CD4-positive, alpha-beta T cell treated with Interferon gamma for 1 hour (primary cell): Measurements from ENCODE around the gene ZNF584.

Experiments used
- DNase-seq: peaks from one replicate; pipeline ENCODE4 v3.0.0-alpha.2; 2020

ZNF584 gene

DNA sequence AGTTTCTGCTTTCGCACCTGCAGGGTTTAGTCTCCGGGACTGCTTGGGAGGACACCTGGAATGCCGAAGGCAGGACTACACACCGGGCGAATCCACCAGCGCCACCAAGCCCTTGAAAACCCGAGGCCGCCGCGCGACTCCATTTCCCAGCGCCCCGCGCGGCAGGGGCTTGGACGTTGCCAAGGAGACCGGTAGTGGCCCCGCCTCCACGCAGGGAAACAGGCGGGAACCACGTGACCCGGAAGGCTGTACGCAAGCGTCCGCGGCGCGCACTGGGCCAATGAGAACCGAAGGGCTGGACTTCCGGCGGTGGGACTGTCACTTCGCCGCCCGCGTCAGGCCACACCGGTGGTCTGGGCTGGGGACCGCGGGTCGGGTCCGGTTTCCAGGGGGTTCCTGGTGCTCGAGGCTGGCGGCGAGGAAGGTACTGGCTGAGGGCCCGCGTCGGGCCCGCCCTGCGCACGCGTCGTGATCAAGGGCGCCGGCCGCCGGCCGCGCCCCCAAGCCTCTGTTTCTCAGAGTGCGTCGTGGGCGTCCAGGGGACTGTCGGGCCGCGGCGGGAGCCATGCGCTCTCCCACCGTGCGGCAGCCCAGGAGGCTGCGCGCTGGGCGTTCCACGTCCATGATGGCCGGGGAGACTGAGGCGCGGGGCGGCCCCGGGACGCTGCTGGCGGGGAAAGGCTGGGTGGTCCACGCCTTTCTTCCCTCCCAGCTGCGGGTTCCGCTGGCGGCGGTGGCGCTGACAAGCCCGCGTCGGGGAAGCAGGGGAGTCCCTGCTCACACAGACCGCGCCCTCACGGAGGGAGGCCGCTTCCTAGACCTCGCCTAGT, 58.5 kb downstream of the ZNF584 start, which contains the start of gene ZNF324:
Gene ZNF324, plus strand, starts transcription at position 321 of the 830 bp plus-strand sequence. CDS start 2,106 bp downstream, outside the sequence.
- DNase-seq: peak; percentile 95
